GM19328 (cell line): ENCODE data around the gene SSC4D.

ENCODE experiments used
- ATAC-seq: cut with Tn5 transposase; IDR thresholded peaks from one replicate; pipeline ENCODE4 v1.9.1; 2021; ENCODE audit warnings: mild to moderate bottlenecking, moderate library complexity; ENCODE audit not compliant: unreplicated experiment

Gene SSC4D

GRCh38 chr7:76356823-76357222 is 52.7 kb downstream of the SSC4D start:
- no peak for ATAC-seq

GRCh38 chr7:76356115-76356514 is 53.4 kb downstream of the SSC4D start:
- ATAC-seq: no peak

- ATAC-seq: no peak
Observed at GRCh38 chr7:76354981-76355730, 54.3 kb downstream of the SSC4D start.

GRCh38 chr7:76354516-76354915 is 55.0 kb downstream of the SSC4D start:
- ATAC-seq: no peak

- no peak for ATAC-seq
Observed at GRCh38 chr7:76353744-76354143, 55.8 kb downstream of the SSC4D start.

GRCh38 chr7:76352193-76352592 is 57.3 kb downstream of the SSC4D start:
- no peak for ATAC-seq

- no peak for ATAC-seq
Observed at GRCh38 chr7:76351372-76351771, 58.1 kb downstream of the SSC4D start.

GRCh38 chr7:76349313-76349885 is 60.1 kb downstream of the SSC4D start:
- ATAC-seq: no peak

GRCh38 chr7:76347710-76348109 is 61.8 kb downstream of the SSC4D start:
- ATAC-seq: no peak

GRCh38 chr7:76346778-76347177 is 62.7 kb downstream of the SSC4D start:
- ATAC-seq: no peak

GRCh38 chr7:76346097-76346496 is 63.4 kb downstream of the SSC4D start:
- no peak for ATAC-seq

- no peak for ATAC-seq
Observed at GRCh38 chr7:76343931-76344321, 65.6 kb downstream of the SSC4D start.

GRCh38 chr7:76343294-76343930 is 66.1 kb downstream of the SSC4D start:
- ATAC-seq: no peak

GRCh38 chr7:76342222-76342621 is 67.3 kb downstream of the SSC4D start:
- no peak for ATAC-seq

- no peak for ATAC-seq
Observed at GRCh38 chr7:76340617-76341131, 68.8 kb downstream of the SSC4D start.
